ENCODE results near the gene PECR.
A peak's percentile ranks its signal among the peaks of the same experiment; 100 is the strongest.

The PECR gene

GRCh38 chr2:216081487-216082116 lies at the start of gene PECR, which contains the start of gene TMEM169:
Gene PECR (minus strand): TSS chr2:216081809. CDS start chr2:216081741, 68 bp downstream.
Gene TMEM169 (plus strand): TSS chr2:216081919. CDS start chr2:216095964, 14,045 bp downstream.
- DNase-seq, result peak; percentile 87

DNA sequence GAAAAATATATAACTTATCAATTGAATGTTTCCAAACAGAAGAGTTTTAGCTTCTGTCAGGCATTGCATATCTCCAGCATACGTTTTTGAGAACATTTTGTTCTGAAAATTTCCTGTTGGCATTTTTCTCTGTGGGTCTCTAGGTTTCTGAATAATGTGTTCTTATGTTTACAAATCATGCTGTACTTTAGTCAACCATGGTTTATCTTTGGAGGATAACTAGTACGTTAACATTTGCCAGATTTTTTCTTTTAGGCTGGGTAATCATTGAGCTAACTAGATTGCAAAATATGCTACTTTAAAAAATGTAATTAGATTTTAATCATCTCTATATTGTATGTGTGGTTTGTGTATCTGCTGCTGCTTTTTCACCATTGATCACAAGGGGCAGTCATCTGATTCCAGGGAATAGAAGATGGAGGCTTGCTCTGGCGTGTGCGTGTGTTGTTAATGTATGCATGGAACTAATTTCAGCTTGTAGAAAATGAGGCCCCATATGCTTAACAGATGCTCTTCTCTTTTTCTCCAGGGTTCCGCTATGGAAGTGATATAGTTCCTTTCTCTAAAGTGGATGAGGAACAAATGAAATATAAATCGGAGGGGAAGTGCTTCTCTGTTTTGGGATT lies 48.9 kb upstream of the PECR start:
- no peak for DNase-seq

DNA sequence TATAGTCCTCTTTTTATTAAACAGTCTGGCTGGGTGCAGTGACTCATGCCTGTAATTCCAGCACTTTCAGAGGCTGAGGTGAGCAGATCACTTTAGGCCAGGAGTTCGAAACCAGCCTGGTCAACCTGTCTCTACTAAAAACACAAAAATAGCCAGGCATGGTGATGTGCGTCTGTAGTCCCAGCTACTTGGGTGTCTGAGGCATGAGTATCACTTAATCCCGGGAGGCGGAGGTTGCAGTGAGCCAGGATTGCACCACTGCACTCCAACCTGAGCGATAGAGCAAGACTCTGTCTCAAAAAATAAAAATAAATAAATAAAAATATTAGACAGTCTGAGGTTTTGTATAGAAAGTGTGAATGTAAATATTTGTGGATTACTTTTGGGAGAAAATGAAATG lies 45.3 kb upstream of the PECR start:
- DNase-seq, result no peak

DNA sequence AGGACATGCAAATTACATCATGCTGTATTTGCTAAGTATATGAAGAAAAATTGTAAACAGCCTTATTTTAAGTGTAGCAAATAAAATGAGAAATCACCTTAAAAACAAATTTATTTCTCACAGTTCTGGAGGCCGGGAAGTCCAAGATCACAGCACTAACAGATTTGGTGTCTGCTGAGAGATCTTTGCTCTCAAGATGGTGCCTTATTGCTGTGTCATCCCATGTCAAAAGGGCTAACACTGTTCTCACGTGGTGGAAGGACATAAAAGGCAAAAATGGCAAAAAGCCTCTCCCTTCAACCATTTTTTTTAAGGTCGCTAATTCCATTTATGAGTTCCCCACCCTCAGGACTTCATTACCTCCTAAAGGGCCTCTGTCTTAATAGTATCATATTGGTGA lies 39.6 kb upstream of the PECR start:
- no peak for DNase-seq

DNA sequence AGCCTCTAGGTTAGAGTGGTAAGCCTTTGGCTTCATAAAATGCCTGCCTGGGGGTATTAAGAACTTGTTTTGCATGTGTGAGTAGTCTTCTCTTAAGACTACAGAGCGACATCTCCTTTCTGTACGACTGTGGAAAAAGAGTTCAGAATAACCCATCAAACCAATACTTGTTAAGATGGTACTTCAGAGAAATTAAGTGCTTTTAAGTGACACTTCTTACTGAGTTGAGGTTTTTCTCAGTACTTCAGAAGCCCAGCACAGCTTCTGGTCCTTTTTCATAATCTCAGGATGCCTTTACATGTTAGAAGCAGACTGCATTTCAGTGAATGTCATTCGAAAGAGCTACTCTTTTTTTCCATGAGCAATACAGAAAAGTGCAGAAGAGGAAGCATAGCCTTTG lies 38.4 kb upstream of the PECR start:
- no peak for DNase-seq

- no peak for DNase-seq
These were observed 37.5 kb upstream of the PECR start for GRCh38 chr2:216119146-216119545.

GRCh38 chr2:216118474-216118873 lies 36.9 kb upstream of the PECR start:
- DNase-seq, result no peak

DNA sequence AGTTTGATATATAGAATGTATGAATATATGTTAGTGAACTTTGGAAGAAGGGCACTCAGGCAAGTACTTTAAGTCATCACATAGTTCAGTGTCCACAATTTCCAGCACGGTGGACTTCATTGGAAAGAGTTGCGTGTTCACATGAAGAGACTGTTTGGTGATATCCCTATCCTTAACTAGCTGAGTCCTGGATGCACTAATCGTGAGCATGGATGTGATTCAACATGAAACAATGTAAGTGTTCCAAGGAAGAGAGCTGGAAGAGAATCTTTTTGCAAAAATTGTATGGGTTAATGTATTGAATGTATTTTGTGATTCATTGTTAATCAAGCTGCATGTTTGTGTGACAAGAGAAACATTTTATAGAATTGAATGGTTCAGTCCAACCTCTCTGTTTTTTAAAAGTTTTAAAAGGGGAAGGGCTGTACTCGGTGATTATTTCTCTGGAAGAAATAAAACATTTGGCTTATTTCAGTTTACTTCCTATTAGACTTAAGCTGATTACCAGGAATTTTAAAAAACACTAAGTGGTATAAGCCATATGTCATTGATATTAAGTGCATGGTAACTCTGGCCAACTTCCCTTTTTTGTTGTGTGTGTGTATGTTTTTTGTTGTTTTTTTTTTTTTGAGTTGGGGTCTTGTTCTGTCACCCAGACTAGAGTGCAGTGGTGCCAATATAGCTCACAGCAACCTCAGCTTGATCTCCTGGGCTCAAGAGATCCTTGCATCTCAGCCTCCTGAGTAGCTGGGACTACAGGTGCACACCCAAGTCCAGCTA lies 36.1 kb upstream of the PECR start:
- no peak for DNase-seq

DNA sequence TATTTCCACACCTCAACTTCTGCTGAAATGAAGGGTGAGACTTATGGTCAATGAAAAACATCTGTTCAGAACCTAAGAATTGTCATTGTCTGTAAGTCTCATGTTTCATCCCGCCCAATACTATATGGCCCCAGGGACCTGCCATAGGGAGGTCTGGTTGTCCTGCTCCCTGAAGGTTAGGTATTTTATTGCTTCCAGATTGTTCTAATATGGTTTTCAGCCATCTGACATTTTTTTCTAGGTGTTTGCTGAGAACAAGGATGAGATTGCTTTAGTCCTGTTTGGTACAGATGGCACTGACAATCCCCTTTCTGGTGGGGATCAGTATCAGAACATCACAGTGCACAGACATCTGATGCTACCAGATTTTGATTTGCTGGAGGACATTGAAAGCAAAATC lies 34.8 kb upstream of the PECR start:
- DNase-seq, result no peak

DNA sequence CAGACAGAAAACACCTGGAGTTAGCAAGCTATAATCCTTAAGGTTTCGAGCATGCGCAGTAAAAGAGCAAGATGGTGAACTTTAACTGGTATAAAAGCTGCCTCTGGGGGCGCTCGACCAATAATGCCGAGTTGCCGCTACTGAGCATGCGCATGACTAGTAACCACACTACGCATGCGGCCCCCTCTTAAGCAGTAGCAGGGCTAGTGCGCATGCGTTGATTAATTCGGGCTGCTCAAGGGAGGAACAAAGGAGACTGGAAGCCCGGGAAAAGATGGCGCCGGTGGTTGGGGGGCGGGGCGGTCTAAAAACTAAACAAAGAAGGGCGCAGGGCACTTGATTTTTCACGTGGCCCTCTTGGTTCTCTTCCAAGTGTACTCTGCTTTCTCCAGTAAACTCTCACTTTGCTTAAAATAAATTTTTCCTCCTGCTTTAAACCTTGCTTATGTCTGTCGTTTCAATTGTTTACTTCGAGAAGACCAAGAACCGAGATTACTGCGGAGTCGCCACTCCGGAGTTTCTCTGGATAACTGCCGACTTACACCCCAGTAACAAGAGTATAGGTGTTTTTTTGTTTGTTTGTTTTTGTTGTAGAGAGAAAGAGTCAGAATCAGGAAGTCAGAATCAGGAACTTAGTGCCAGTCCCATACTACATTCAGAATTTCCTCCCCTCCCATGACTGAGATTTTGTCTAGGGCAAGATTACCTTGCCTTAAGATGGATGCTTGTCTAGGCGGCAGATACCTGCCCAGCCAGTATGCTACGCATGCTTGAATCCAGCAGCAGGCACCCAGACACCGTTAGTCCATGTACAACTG lies 33.3 kb upstream of the PECR start:
- peak; percentile 97 for DNase-seq

DNA sequence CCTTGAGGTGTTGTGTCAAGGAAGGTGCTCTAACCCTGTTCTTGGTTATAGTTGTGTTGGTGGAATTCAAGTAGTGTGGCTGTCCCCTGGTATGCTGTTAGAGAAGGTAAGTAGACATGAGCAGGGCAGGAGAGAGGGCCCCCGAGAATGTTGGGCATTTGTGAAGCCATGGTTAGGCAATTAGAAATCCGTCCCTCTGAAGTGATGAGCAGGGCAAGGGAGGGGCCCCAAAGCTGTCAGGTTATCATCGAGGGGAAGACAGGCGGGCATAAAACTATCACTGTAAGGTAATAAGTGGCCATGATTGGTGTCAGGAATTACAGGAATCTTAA lies 32.7 kb upstream of the PECR start:
- DNase-seq, result no peak

GRCh38 chr2:216113572-216113971 lies 32.0 kb upstream of the PECR start:
- no peak for DNase-seq

- DNase-seq, result no peak
These were observed 31.3 kb upstream of the PECR start for GRCh38 chr2:216112926-216113325.

- no peak for DNase-seq
These were observed 29.5 kb upstream of the PECR start for GRCh38 chr2:216111122-216111521.

- no peak for DNase-seq
These were observed 29.0 kb upstream of the PECR start for GRCh38 chr2:216110620-216111019.

- DNase-seq, result peak; percentile 14
These were observed 28.5 kb upstream of the PECR start for GRCh38 chr2:216109962-216110614.

DNA sequence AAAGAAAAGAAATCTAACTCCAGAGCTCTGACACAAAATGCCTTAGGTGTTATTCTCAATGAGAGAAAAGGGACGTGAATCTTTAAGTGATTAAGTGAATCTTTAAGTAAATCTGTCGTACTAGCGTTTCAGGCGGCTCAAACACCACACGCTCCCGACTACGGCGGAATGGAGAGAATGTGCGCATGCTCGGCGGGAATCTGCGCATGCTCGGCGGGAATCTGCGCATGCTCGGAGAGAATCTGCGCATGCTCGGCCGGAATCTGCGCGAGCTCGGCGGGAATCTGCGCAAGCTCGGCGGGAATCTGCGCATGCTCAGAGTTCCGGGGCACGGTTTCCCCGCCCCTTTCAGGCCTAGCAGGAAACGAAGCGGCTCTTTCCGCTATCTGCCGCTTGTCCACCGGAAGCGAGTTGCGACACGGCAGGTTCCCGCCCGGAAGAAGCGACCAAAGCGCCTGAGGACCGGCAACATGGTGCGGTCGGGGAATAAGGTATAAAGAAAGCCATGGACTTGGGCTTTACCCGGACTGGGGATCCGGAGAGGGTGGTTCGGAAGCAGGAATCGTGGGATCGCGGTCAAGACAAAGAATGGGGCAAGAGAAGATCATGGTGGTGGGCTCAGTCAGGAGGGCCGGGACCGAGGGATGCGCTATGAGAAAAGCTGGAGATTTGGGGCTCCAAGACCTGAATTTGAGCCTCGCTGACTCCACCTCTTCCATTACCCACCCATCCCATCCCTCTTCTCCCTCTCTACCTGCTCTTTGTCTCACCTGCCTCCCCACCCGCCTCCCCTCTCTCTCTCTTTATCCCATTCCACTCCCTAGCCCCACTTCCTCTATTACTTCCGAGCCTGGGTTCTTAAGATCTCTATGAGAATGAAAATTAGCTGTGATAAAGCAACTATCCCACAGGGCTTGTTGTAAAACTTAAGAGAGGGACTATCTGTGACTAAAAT lies 27.6 kb upstream of the PECR start, which contains the start of gene XRCC5:
TSS of gene XRCC5 (plus strand) at position 382 of the 955 bp plus-strand sequence. CDS start at position 471, 89 bp downstream.
- peak; percentile 92 for DNase-seq

- no peak for DNase-seq
These were observed 26.8 kb upstream of the PECR start for GRCh38 chr2:216108310-216108966.

- no peak for DNase-seq
These were observed 26.2 kb upstream of the PECR start for GRCh38 chr2:216107760-216108159.

DNA sequence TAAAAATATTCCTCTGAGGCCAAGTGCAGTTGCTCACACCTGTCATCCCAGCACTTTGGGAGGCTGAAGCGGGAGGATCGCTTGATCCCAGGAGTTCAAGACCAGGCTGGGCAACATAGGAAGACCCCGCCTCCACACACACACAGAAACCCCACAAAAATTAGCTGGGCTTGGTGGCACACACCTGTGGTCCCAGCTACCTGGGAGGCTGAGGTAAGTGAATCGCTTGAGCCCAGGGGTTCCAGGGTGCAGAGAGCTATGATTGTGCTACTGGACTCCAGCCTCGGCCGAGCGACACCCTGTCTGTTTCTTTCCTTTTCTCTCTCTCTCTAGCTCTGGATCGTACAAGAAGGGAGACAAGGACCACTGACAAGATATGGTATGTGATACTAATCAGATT lies 25.7 kb upstream of the PECR start:
- DNase-seq, result no peak

DNA sequence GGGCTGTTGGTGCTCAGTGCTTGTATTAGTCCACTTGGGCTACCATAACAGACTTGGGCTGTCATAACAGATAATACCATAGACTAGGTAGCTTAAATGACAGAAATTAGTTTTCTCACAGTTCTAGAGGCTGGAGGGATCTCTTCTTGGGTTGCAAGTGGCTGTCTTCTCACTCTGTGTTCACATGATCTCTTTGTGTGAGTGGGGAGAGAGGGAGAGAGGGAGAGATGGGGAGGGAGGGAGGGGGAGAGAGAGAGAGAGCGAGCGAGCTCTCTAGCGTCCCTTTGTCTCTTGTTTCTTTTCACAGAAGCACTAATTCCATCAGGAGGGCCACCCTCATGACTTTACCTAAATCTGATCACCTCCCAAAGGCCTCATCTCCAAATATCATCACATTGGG lies 23.1 kb upstream of the PECR start:
- no peak for DNase-seq

All from NCI-H510A (cell line).